ENCODE measurements around the gene GPSM1. TPM values are rescaled to one million over a fixed set of nuclear protein-coding genes. Genes with fewer than 3 reads are reported as not detected.
A peak's percentile ranks its signal among the peaks of the same experiment; 100 is the strongest.

Gene GPSM1
- total and polyA plus RNA-seq, 8 donors = 3.5 to 17.4 (median 12.1) TPM

DNA sequence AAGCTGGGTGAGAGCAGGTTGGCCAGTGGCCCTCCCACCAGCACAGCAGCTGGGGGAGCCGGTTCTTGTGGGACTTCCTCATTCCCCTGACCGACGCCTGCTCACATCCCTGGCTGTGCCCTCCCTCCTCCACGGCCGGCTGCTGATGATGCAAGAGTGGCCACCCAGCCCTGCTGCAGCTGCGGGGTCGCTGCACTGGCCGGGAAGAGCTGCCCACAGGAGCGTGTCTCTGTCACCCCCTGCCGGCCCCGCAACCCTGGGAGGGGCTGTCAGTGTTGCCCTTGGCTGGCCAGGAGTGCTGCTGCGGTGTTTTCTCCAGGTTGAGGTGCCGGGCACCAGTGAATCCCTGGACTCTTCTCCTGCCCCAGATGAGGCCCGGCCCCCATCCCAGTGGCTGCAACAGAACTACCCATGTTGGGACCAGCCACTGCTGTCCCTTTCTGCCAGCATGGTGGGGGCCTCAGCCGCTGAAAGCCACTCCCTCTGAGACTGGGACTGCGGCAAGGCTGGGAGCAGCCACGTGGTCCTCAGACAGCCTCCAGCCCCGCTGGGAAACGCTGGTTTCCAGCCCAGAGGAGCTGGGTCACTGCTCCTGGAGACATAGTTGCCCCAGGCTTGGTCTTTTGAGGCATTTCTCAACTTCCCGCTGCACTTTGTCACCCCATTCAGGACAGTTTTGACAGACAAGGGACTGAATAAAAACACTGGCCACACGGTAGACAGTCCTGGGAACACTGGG, 45.4 kb downstream of the GPSM1 start:
- Histone ChIP-seq H3K4me3 (peak overlapping the region in 3 of 4 donors; percentile 26 to 39 (median 33)), H3K36me3 (peaks cover 0 to 9% (median under 1%) of the 10 kb centered on the region in 4 donors), H3K27ac (peak overlapping the region in 2 of 5 donors; percentile 50 to 52), H3K27me3 (no peaks in the 10 kb centered on the region), H3K9me3 (no peaks in the 10 kb centered on the region), H3K4me1 (peaks cover 12 to 20% (median 16%) of the 10 kb centered on the region in 4 donors)
- 13 to 16% (median 14%) methylated on average over 6 to 21 of the region's 21 CpGs for WGBS, 5 donors
- peak in 1 of 3 donors; percentile 39 for TF ChIP-seq POLR2AphosphoS5 (IDR thresholded peaks at IDR 0.05)
- TF ChIP-seq EP300 (IDR thresholded peaks at IDR 0.05) = no peak
- TF ChIP-seq, protein P1, sequence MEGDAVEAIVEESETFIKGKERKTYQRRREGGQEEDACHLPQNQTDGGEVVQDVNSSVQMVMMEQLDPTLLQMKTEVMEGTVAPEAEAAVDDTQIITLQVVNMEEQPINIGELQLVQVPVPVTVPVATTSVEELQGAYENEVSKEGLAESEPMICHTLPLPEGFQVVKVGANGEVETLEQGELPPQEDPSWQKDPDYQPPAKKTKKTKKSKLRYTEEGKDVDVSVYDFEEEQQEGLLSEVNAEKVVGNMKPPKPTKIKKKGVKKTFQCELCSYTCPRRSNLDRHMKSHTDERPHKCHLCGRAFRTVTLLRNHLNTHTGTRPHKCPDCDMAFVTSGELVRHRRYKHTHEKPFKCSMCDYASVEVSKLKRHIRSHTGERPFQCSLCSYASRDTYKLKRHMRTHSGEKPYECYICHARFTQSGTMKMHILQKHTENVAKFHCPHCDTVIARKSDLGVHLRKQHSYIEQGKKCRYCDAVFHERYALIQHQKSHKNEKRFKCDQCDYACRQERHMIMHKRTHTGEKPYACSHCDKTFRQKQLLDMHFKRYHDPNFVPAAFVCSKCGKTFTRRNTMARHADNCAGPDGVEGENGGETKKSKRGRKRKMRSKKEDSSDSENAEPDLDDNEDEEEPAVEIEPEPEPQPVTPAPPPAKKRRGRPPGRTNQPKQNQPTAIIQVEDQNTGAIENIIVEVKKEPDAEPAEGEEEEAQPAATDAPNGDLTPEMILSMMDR (IDR thresholded peaks at IDR 0.05) = no peak
- TF ChIP-seq POLR2A (IDR thresholded peaks at IDR 0.05) = no peak
- peak; percentile 69 to 84 for DNase-seq
- intact Hi-C loops (cut with DNase I; ENCODE audit: low total_unique reads) = no loop called here

DNA sequence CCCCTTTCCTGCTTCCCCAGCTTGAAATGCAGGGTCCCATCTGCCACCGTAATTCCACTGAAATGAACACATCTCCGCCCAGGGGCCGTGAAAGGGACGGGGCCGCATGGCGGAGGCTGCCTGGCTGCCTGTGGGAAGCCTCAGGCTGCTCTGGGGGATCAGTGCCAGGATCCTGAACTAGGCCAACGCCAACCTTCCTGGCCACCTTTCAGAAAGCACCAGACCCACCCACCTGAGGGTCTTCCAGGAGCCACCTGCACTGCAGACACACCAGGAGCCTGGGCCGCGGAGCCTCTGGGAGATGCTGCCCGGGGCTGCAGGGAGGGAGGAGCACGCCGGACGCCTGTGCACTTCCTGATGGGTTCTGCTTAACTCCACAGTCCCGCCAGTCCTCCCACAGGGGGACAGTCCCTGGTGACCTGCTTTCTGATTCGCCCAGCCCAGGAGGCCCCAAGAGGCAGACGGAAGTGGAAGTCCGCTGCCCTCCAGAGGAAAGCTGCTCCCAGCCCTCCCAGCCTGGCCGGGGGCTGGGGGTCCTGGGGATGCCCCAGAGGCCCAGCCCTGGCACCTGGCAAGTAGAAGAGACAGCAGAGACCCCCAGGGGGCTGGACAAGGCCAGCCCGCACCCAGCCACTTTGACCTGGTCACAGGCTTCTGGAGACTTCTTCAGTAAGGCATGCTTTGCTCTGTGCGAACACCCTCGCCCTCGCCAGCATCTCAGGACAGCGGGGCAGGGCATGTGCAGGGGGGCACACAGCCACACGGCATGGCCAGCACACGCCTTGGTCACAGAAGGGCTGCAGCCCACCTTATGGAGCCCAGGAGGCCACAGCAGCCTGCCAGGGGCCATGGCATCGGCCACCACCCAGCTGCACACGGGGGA, 46.2 kb downstream of the GPSM1 start, which contains the start of gene CARD9:
Gene CARD9, minus strand, starts transcription at position 370 of the 883 bp plus-strand sequence. CDS start 1,591 bp downstream, outside the sequence.
- intact Hi-C loops (cut with DNase I; ENCODE audit: low total_unique reads) = no loop called here
- TF ChIP-seq EP300 (IDR thresholded peaks at IDR 0.05) (no peak), POLR2AphosphoS5 (IDR thresholded peaks at IDR 0.05) (no peak), POLR2A (IDR thresholded peaks at IDR 0.05) (no peak)
- TF ChIP-seq, protein P1 (IDR thresholded peaks at IDR 0.05) = no peak
- DNase-seq = no peak
- Histone ChIP-seq H3K36me3 (peaks cover 4 to 17% (median 8%) of the 10 kb centered on the region in 4 donors), H3K4me3 (peak within 1 kb of the TSS in 3 of 4 donors; percentile 26 to 39 (median 33)), H3K27me3 (no peaks in the 10 kb centered on the region), H3K9me3 (no peaks in the 10 kb centered on the region), H3K27ac (peak within 1 kb of the TSS in 2 of 5 donors; percentile 50 to 52), H3K4me1 (peaks cover 12 to 20% (median 16%) of the 10 kb centered on the region in 4 donors)
- 62 to 67% (median 66%) methylated on average over 13 to 27 of the region's 27 CpGs for WGBS, 5 donors

DNA sequence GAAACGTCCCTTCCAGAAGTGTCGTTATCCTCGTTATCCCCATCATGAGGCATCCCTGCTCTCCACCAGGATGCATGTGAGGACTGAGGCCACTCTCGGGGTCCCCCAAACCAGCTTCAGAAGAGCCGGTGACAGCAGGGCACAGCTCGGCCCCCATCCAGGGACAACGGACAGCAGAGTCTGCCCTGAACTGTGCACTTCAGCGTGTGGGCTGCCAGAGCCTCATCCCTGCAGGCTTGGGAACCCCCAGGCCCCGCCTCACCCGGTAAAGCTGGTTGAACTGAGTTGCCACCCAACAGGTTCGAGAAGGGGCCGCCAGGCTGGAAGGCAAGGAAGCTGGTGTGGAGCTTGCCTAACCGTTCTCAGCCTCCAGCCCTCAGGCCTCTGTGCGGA, 46.8 kb downstream of the GPSM1 start:
- H3K27ac ChIP-seq = no peak overlapping the region
- WGBS, 5 donors = 86 to 100% (median 87%) methylated on average over 2 to 14 of the region's 14 CpGs

More for the DNA sequence above, 46.8 kb downstream of the GPSM1 start:
- no peak for TF ChIP-seq POLR2A (IDR thresholded peaks at IDR 0.05)
- TF ChIP-seq, protein P1 (IDR thresholded peaks at IDR 0.05) = no peak
- Histone ChIP-seq H3K4me3 (no peak overlapping the region), H3K27me3 (no peaks in the 10 kb centered on the region), H3K36me3 (peaks cover 7 to 23% (median 15%) of the 10 kb centered on the region in 4 donors), H3K4me1 (peaks cover 12 to 20% (median 16%) of the 10 kb centered on the region in 4 donors), H3K9me3 (no peaks in the 10 kb centered on the region)
- intact Hi-C loops (cut with DNase I; ENCODE audit: low total_unique reads) = no loop called here
- no peak for DNase-seq
